Psoas muscle (tissue), 8 donors: ENCODE results near the gene SHH. TPM values are rescaled to one million over a fixed set of nuclear protein-coding genes. Genes with fewer than 3 reads are reported as not detected.
"Not testable (repeated sequence)": the region's sequence is repeated elsewhere in the genome, so short reads cannot be mapped to it uniquely, and the experiment has no call there.

Experiments used
- ATAC-seq, 4 donors: fragments of 200-7000 bp; cut with Tn5 transposase; one replicate each; pipeline ENCODE4 v1.9.1; 2020; ENCODE audit warnings: moderate library complexity in 3 of 4, mild to moderate bottlenecking in 2 of 4
- DNase-seq, 2 donors: peaks; one replicate each; pipeline ENCODE4 v3.0.0-alpha.2; 2020
- H3K27ac ChIP-seq: fragments of 200-600 bp; one replicate; pipeline ENCODE4 v1.8.0; 2022
- H3K27me3 ChIP-seq, 3 donors: fragments of 200-600 bp in 1 of 3; one replicate each; pipeline versions ENCODE4 v1.6.1 to v1.8.0; 2013 to 2022; ENCODE audit warnings: low read length in 2 of 3, mild to moderate bottlenecking in 2 of 3, moderate library complexity in 1 of 3; ENCODE audit not compliant: insufficient read depth in 3 of 3
- H3K36me3 ChIP-seq, 2 donors: fragments of 200-600 bp in 1 of 2; one replicate each; pipeline versions ENCODE4 v1.6.1 to v1.8.0; 2013 to 2022; ENCODE audit warnings: low read depth in 1 of 2, mild to moderate bottlenecking in 1 of 2, moderate library complexity in 1 of 2; ENCODE audit not compliant: insufficient read depth in 1 of 2
- H3K4me1 ChIP-seq: fragments of 200-600 bp; one replicate; pipeline ENCODE4 v1.8.0; 2022
- H3K4me3 ChIP-seq: fragments of 200-600 bp; one replicate; pipeline ENCODE4 v1.8.0; 2022; ENCODE audit warnings: mild to moderate bottlenecking
- H3K9me3 ChIP-seq: fragments of 200-600 bp; one replicate; pipeline ENCODE4 v1.8.0; 2022
- WGBS, 3 donors: extraction: QIAGEN DNeasy Blood & Tissue Kit; methylation state at CpG; one replicate each; pipeline versions ENCODE4 v1.1.6 to v1.1.7; 2013; 5-methylcytosine and 5-hydroxymethylcytosine counted together
- intact Hi-C, 2 donors: fragments of 100-400 bp; cut with DNase I; formaldehyde crosslinking; loops; one replicate each; pipeline versions ENCODE4 v1.11.0 to v1.14.2; 2022
- polyA plus RNA-seq, 3 donors: library from polyadenylated mRNA; stranded (reverse); fragments of 200-250 nt; gene quantifications; one replicate each; pipeline ENCODE4 v1.2.3, GENCODE V29; 2013
- total RNA-seq, 4 donors: library from RNA; stranded (reverse); fragmentation: NEBNext Ultra II Directional in 2 of 4; extraction: Animal tissue kit (Norgen Biotek cat#: 25700) in 2 of 4; gene quantifications; one replicate each; pipeline versions ENCODE4 v1.2.1 to v1.2.4, GENCODE V29; 2021 to 2023
- TF ChIP-seq, protein P1 (sequence below): fragments of 200-600 bp; IDR thresholded peaks from one replicate; pipeline ENCODE4 v1.8.0; 2022; ENCODE audit warnings: antibody characterized with exemption
- donor health status: healthy with polysubstance abuse.
- donor health status: DM: no; HTN: no; CAD: no; lungs with moderate emphysema.
- donor health status: Bipolar disorder and iron deficiency.
- donor health status: healthy.
- donor health status: DM: yes; HTN: yes; CAD: no.
- donor health status: DM: no; HTN: no; CAD: no.
- donor health status: DM: no; HTN: no; CAD: no.
- donor health status: DM: yes; HTN: yes; CAD: no.

The SHH gene
- total and polyA plus RNA-seq, 7 donors: 0.01 TPM; not detected in 5

DNA sequence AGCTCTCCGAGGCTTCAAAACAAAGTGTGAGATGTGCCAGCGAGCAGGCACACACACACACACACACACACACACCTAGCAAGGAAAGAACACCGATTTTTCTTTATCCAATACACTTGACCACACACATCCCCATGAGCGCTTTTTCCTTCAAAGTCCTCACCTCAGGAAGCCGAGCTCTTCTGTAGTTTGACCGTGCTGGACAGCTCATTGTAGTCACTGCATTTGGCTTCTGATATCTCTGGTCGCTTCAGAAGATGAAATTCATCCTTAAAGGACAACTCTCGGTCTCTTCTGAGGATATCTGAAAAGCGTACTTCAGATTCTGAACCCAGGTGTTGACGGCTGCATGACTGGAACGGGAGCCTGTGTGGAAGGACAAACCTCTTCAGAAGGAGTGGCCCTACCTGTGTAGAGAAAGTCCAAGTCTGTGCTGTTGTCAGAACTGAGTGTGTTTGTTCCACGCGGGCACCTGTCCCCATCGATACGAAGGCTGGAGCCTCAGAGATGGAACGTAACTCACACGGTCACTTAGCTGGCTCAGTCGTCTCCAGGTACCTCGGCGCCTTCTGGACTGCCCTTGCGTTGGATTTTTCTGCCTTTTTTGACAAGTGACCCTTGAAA, 28.1 kb upstream of the SHH start:
- H3K27ac ChIP-seq: no peak overlapping the region
- H3K27me3 ChIP-seq: peaks cover 0 to 2% (median 2%) of the 10 kb centered on the region in 3 donors
- H3K4me3 ChIP-seq: no peak overlapping the region
- no peaks in the 10 kb centered on the region for H3K36me3 ChIP-seq
- intact Hi-C loops: no loop called here
- ATAC-seq: no peak
- no peaks in the 10 kb centered on the region for H3K4me1 ChIP-seq
- TF ChIP-seq, protein P1, sequence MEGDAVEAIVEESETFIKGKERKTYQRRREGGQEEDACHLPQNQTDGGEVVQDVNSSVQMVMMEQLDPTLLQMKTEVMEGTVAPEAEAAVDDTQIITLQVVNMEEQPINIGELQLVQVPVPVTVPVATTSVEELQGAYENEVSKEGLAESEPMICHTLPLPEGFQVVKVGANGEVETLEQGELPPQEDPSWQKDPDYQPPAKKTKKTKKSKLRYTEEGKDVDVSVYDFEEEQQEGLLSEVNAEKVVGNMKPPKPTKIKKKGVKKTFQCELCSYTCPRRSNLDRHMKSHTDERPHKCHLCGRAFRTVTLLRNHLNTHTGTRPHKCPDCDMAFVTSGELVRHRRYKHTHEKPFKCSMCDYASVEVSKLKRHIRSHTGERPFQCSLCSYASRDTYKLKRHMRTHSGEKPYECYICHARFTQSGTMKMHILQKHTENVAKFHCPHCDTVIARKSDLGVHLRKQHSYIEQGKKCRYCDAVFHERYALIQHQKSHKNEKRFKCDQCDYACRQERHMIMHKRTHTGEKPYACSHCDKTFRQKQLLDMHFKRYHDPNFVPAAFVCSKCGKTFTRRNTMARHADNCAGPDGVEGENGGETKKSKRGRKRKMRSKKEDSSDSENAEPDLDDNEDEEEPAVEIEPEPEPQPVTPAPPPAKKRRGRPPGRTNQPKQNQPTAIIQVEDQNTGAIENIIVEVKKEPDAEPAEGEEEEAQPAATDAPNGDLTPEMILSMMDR: no peak
- WGBS, 3 donors: 76 to 80% (median 78%) methylated on average over 21 of the region's 21 CpGs
- no peaks in the 10 kb centered on the region for H3K9me3 ChIP-seq
- DNase-seq: no peak

DNA sequence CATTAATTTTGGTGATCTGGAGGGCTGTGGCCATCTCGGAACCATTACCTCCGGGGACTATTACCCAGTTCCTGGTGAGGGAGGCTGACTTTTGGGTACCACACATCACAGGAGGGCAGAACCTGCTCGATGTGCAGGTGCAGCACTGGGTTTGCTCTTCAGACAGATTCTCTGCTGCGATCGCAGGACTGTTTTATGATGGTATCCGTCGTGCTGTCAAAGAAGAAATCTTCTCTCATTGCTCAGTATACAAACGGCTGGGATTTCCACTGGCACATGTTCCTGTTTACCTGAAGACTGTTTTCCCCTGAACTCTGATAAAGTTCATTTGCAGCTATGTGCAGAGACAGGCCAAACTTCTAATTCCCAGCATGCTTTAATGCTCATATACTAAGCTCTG, 27.2 kb upstream of the SHH start:
- Histone ChIP-seq H3K27me3 (peaks cover 0 to 5% (median 0%) of the 10 kb centered on the region in 3 donors), H3K27ac (no peak overlapping the region), H3K4me1 (no peaks in the 10 kb centered on the region), H3K9me3 (no peaks in the 10 kb centered on the region), H3K4me3 (no peak overlapping the region), H3K36me3 (no peaks in the 10 kb centered on the region)
- WGBS, 3 donors: 79 to 84% (median 83%) methylated on average over 8 of the region's 8 CpGs
- intact Hi-C loops: no loop called here
- ATAC-seq: no peak
- DNase-seq: no peak
- TF ChIP-seq, protein P1: no peak

DNA sequence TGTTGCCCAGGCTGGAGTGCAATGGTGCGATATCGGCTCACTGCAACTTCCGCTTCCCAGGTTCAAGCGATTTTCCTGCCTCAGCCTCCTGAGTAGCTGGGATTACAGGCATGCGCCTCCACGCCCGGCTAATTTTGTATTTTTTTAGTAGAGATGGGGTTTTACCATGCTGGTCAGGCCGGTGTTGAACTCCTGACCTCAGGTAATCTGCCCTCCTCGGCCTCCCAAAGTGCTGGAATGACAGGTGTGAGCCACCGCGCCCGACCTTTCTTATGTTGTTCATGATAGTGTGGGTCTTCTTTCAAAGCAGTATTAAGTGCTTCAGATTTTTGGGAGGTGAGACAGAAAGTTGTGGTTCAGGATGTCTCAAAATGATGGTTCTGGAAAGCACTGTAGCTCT, 26.0 kb upstream of the SHH start:
- DNase-seq, H3K36me3 ChIP-seq, H3K27me3 ChIP-seq, intact Hi-C loops, H3K9me3 ChIP-seq, H3K4me1 ChIP-seq, H3K27ac ChIP-seq, ATAC-seq, H3K4me3 ChIP-seq: not testable (repeated sequence)
- 86 to 92% (median 90%) methylated on average over 12 of the region's 12 CpGs for WGBS, 3 donors

DNA sequence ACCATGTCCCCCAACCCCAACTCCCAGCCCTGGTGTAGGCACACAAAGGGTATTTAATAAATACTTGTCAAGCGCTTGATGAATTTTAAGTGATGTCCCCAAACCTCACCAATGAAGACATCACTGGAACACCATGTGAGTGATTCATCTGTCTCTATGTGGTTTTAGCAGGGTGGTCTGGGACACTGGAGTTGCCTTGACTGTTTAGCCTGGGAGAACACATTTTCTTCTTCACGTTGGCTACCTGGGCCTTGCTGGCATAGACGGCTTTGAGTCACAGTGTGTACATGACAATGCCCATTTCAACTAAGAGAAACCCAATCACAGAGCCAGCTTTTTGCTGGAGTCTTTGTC, 24.8 kb upstream of the SHH start:
- intact Hi-C loops: no loop called here
- Histone ChIP-seq H3K9me3 (no peaks in the 10 kb centered on the region), H3K36me3 (no peaks in the 10 kb centered on the region), H3K27ac (no peak overlapping the region), H3K27me3 (peaks cover 0 to 10% (median 8%) of the 10 kb centered on the region in 3 donors), H3K4me3 (no peak overlapping the region), H3K4me1 (no peaks in the 10 kb centered on the region)
- DNase-seq (no peak), ATAC-seq (no peak)
- TF ChIP-seq, protein P1: no peak
- 87 to 93% (median 89%) methylated on average over 3 of the region's 3 CpGs for WGBS, 3 donors

DNA sequence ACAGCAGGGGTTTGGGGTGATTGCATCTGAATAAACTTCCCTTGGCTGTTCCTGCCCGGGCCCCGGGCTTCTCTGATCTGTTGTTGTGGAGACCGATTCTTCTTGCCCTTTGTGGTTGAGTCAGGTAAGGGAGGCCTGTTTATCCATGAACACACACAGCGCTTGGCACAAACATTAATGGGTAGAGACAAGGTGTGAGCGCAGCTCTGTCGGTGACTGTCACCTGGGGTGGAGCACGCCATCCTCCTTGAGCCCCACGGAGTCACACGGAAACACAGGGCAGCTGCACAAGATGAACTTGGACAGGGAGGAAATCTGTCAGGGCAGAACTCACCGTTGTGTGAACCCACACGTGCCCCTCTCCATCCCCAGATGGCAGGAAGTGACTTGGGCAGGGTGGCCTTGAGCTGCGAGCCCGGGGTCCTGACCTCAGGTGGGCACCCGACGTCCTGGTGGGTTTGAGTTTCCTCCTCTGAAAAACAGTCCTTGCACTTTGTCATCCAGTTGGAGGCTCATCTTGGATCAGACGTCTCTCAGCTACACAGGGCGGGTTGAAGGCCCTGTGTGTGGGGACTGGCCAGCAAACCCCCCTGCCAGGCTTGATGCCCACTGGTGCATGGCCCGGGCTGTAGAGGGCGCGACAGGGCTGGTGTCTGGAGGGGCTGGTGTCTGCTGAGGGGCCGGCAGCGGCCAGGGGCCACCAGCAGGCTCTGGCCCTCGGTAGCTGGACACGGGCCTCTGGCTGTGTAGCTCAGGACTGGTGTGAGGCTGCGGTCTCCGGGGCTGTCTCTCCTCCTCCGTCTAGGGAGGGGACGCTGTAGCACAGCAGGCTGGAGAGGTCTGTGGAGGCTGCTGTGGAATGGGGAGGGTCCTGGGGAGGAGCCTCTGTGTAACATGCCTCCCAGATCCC, 24.2 kb upstream of the SHH start:
- intact Hi-C loops: no loop called here
- peaks cover 0 to 10% (median 10%) of the 10 kb centered on the region in 3 donors for H3K27me3 ChIP-seq
- no peak for DNase-seq
- no peak overlapping the region for H3K4me3 ChIP-seq
- H3K36me3 ChIP-seq: no peaks in the 10 kb centered on the region
- no peaks in the 10 kb centered on the region for H3K9me3 ChIP-seq
- no peak for ATAC-seq
- 73 to 80% (median 77%) methylated on average over 28 of the region's 28 CpGs for WGBS, 3 donors
- no peaks in the 10 kb centered on the region for H3K4me1 ChIP-seq
- TF ChIP-seq, protein P1: no peak
- H3K27ac ChIP-seq: no peak overlapping the region
